Dedifferentiated amniotic fluid mesenchymal stem cell (primary cell): ENCODE data around the gene CST3.
"Not testable (repeated sequence)": the region's sequence is repeated elsewhere in the genome, so short reads cannot be mapped to it uniquely, and the experiment has no call there.

Experiments
- DNase-seq: peaks from one replicate; pipeline ENCODE4 v3.0.0-alpha.2; 2016; ENCODE audit errors: extremely low spot score

CST3 gene

DNA sequence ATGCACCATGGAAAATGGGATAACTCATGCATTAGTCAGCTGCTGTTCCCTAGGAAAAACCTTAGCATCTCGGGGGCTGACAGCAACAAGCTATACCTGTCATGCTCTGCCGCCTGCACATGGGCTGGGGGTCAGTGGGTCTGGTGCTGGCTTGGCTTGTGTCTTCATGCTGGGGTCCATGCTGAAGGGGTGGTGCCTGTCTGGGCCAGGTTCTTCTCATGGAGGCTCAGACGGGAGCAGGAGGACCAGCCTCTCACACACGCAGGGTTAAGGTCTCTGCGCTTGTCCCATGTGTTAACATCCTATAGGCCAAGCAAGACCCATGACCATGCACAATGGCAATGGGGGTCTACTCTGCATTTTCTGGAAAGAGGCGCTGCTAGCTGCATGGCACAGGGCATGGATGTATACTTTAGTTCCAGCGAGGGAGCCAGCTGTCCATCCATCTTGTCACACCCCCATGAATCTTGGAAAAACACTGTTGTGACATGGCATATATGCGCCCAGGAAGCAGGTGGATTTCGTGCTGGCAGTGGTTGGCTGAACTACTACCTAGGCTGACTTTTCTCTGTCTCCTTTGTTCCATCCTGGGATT is 24.6 kb upstream of the CST3 start:
- no peak for DNase-seq

- no peak for DNase-seq
Measured at GRCh38 chr20:23661002-23661429, 23.3 kb upstream of the CST3 start.

DNA sequence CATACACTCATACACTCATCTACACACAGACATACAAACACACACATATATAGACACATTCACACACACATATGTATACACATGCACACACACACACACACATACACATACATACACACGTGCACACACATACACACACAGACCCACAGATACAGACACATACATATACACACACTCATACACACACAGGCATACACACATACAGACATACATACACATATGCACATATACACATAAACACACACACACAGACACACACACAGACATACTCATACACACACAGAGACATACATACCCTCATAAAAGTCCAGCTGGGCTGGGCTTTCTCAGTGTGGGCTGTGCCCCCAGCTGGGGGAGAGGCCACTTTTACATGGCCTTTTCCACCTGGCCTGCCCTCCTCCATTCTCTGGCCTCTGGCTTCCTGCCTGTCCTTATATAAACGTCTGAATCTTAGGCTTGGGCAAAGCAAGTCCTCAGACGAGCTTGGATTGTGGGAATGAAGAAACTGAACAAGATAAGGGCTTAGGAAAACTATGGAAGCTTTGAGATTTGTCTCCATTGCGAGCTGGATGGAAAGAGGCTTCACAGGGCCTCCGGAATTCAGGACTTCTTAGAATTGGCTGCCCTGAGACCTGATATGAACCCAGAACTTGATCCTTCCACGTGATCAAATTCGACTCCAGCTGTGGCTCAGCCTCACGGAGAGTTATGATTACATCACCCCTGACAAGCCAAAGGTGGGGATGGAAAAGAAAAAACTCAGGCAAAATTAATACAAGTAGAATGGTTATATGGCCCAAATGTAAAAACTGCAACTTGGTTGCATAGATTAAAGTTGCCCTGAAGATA is 22.5 kb upstream of the CST3 start:
- DNase-seq = peak; percentile 71

DNA sequence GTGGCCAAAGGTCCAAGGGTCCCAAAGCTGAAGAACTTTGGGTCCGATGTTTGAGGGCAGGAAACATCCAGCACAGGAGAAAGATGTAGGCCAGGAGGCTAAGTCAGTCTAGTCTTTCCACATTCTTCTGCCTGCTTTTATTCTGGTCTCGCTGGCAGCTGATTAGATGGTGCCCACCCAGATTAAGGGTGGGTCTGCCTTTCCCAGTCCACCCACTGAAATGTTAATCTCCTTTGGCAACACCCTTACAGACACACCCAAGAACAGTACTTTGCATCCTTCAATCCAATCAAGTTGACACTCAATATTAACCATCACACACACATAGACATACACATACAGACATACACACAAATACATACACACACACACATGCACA is 21.8 kb upstream of the CST3 start:
- not testable (repeated sequence) for DNase-seq

- no peak for DNase-seq
Measured at GRCh38 chr20:23658989-23659609, 21.3 kb upstream of the CST3 start.

DNA sequence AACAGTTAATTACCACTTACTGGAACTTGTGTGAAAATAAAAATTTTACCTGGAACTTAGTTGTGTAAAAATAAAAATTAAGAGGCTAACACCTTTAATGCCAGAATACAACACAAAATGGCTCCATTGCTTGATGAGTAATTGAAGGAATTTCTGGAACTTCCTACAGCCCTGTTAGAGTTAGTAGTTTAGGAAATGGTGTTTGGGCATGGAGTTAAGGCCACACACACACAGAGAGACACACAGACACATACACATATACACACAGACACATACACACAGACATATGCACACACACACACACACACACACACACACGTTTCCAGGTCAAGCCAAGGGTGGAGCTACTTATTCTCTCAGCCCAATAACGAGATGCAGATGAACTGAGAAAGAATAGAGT is 20.6 kb upstream of the CST3 start:
- DNase-seq = no peak

DNA sequence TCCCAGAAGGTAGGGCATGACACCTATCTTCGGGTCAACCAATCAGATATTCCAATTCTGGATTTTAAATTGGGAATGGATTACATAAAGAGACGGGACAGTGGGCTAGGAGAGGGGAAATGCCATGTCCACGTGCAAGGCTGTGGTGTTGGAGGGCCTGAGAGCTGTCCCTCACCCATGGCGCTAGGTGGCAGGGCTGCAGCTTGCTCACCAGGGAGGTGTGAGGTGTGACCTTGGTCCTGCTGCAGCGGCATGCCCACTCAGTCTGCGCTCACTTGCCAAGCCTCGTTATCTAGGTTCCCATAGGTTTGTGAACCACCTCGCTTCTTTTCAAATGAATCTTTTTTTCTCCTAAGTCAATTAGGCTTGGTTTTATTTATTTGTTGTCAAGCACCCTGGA is 19.4 kb upstream of the CST3 start:
- DNase-seq = no peak

DNA sequence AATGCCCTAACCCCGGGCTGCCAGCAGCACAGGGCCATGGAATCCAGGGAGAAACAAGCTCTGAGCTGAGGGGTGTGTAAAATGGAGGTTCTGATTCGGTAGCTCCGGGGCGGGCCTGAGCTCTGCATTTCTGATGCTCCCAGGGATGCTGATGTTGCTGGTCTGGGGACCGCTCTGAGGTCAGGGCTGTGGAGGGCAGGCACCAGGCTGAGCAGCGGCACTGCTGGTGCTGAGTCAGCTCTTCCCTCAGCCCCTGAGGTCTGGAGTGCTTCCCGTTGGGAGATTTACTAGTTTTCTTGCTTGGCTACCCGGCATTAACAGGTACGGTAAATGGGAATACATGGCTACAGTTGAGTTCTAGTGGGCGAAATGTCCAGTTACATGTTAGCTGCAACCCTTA is 18.6 kb upstream of the CST3 start:
- no peak for DNase-seq

DNA sequence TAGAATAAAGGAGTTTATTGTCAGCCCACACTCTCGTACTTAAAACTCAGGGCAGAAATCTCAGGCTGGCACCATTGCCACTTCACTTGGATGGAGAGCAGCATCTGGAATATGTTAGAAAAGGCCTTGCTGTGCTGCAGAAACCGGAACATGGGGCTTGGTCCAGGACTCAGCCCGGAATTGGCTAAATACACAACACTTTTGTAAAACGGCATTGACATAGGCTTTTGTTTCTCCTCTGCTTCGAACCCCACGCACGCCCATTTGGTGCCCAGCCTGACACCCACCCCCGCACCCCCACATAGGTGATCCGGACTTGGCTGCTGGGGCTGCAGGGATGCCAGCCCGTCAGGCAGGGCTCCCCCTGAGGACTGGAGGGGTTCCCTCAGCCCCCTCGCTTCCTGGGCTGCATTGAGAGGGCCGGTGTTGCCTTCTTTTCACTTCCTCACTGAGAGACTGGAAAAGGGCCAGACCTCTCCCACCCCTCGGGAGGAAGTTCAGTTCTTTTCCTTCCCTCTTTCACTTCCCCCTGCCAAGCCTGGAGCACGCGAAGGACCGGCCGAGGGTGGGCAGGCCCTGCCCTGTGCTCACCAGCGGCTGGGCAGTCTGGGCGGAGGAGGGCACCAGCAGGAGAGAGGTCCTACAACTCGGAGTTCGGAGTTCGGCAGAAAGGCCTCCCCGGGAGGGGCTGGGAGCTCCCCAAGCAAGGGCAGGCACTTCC is 17.9 kb upstream of the CST3 start:
- peak; percentile 17 for DNase-seq

GRCh38 chr20:23654717-23655116 is 17.0 kb upstream of the CST3 start:
- DNase-seq = no peak

GRCh38 chr20:23654000-23654399 is 16.2 kb upstream of the CST3 start:
- DNase-seq = no peak

GRCh38 chr20:23653400-23653938 is 15.7 kb upstream of the CST3 start:
- DNase-seq = no peak

DNA sequence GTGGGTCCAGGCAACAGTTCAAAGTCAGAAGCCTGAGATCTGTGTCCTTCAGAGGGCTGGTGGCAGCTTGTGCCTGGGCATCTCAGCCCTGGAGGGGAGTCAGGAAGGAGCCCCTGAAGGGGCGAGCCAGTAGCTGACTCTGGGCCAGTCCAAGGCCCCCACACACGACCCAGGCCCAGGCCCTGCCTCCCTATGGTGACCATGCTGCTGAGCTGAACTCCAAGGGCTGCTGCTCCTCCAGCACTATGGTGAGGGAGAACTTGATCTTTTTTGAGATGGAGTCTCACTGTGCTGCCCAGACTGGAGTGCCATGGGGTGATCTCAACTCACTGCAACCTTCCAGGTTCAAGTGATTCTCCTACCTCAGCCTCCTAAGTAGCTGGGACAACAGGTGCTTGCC is 15.2 kb upstream of the CST3 start:
- DNase-seq = no peak

DNA sequence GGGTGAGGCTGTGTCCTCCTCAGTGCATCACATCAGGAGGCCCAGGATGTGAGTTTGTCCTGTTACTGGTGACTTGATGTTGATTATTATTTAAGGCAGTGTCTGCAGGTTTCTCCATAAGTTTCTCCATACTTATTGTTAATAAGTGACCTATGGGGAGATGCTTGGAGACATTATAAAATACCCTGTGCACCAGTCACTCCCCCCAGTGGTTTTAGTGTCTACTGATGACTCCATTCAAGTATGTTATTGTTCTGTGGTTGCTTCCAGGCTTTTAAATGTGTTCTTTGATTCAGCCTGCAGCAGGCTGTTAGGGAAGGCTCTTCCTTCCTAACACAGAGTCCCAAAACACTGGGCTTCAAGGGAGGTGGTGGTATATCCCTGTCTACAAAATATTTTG is 14.6 kb upstream of the CST3 start:
- no peak for DNase-seq

DNA sequence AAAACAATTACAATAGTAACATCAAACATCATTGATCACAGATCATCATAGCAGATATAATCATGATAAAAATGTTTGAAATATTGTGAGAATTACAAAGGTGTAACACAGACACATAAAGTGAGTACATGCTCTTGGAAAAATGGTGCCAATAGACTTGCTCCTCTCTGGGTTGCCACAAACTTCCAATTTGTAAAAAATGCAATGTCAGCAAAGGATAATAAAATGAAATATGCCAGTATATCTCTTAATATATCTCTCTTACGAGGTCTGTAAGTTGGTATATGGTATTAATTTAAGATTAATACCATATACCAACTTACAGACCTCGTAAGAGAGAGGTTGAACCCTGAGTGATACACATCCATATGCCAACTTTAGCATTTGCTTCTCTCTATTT is 13.4 kb upstream of the CST3 start:
- no peak for DNase-seq

- no peak for DNase-seq
Measured at GRCh38 chr20:23649830-23650417, 12.2 kb upstream of the CST3 start.

GRCh38 chr20:23649242-23649641 is 11.5 kb upstream of the CST3 start:
- DNase-seq = no peak

DNA sequence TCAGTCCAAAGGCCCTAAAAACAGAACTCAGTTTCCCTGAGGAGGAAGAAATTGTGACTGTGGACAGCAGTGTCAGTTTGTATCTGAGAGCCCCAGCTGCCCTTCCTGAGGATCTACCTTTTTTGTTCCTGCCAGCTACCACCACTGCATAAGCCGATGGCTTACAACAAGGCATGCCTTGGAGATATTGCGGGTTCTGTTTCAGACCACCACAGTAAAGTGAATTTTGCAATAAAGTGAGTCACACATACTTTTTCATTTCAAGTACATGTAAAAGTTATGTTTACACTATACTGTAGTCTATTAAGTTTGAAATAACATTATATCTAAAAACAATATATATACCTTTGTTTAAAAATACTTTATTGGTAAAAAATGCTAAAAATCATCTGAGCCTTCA is 9.6 kb upstream of the CST3 start:
- DNase-seq = no peak

DNA sequence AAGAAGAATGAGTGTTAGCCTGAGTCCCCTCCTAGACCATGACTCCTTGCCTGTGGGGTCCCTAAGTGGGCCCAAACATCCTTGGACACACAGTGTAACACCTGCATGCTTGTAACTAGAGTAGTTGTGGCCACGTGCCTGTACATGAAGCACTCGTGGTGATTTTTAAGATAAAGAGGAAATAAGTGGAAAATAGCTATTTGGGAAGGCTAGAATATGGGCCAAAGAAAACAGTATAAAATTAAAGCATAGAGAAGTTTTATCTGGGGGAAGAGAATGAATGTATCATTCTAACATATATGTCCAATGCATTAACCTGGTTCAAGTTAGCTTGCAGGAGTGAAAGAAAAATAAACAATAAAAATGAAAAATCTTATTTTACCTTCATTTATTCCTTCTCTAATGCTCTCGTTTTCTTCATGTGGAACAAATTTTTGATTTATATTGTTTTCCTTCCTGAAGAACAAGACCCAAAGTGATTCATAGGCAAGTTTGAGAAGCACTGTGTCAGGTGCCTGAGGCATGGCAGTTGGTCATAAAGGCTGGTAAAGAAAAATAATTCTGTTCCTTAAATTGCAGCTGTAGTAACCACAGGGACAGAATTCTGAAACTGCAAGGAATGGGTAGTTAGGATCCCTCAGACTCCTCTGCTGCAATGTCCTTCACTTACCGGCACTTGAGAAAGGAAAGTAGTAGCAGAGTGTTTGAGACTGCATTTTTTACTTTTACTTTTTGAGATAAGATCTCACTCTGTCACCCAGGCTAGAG is 8.5 kb upstream of the CST3 start:
- DNase-seq = no peak

DNA sequence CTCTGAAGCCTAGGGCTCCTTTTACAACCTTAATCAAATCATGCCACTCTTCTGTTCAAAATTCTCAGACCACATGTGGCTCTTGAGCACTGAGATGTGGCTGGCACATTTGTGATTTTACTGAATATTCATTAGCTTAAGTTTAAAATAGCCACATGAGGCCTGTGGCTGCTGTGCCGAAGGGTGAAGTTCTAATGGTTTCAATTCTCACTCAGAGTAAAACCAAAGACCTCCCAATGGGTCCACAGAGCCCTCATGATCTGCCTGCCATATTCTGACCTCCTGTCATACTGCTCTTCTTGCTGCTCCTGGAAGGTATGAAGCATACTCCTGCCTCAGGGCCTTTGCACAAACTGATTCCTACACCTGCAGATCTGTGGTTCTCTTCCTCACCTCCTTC is 7.8 kb upstream of the CST3 start:
- no peak for DNase-seq

GRCh38 chr20:23644164-23644563 is 6.4 kb upstream of the CST3 start:
- DNase-seq = no peak
